K562 (cell line): ENCODE measurements around the gene SEMA4F. TPM values are rescaled to one million over a fixed set of nuclear protein-coding genes. Genes with fewer than 3 reads are reported as not detected.
A peak's percentile ranks its signal among the peaks of the same experiment; 100 is the strongest.

Experiments used
- ARID1B ChIP-seq: fragments of 450-650 bp; IDR thresholded peaks from 2 replicates; pipeline ENCODE4 v1.6.1; 2016; ENCODE audit warnings: antibody characterized with exemption, mild to moderate bottlenecking, inconsistent platforms
- BACH1 ChIP-seq: fragments of 200-800 bp; sonication (Bioruptor generic); IDR thresholded peaks from 2 replicates; pipeline ENCODE4 v1.6.1; 2016; ENCODE audit warnings: missing genetic modification characterization, missing compliant biosample characterization
- CXXC5 ChIP-seq: fragments of 250-450 bp; sonication (Bioruptor Pico); IDR thresholded peaks from 2 replicates; pipeline ENCODE4 v1.8.0; 2022; ENCODE audit warnings: inconsistent platforms, mild to moderate bottlenecking, moderate library complexity
- ELF4 ChIP-seq: fragments of 450-650 bp; formaldehyde crosslinking; IDR thresholded peaks from 2 replicates; pipeline ENCODE4 v1.4.0; 2022; ENCODE audit warnings: missing genetic modification characterization
- HCFC1 ChIP-seq: IDR thresholded peaks from 2 replicates; pipeline ENCODE4 v1.6.1; 2012; ENCODE audit warnings: low read depth, low read length, improper control_type of control experiment
- HMG20B ChIP-seq: fragments of 250-450 bp; sonication (Bioruptor Pico); IDR thresholded peaks from 2 replicates; pipeline ENCODE4 v1.5.0; 2021; ENCODE audit warnings: mild to moderate bottlenecking
- NCOA4 ChIP-seq: fragments of 450-650 bp; IDR thresholded peaks from 2 replicates; pipeline ENCODE4 v1.6.1; 2018; ENCODE audit warnings: mild to moderate bottlenecking; ENCODE audit not compliant: partially characterized antibody
- NRF1 ChIP-seq, 2 experiments: fragments of 450-650 bp; IDR thresholded peaks in 1 of 2; conservative IDR thresholded peaks in 1 of 2; 2 replicates each; pipeline ENCODE4 v1.6.1; 2014; ENCODE audit warnings: mild to moderate bottlenecking in 2 of 2
- PHB ChIP-seq: fragments of 250-450 bp; sonication (Bioruptor Pico); IDR thresholded peaks from 2 replicates; pipeline ENCODE4 v1.5.0; 2021
- RAD21 ChIP-seq, 2 experiments: fragments of 250-450 bp in 1 of 2; fragments of 450-650 bp in 1 of 2; sonication (Bioruptor Pico) in 1 of 2; formaldehyde crosslinking in 1 of 2; IDR thresholded peaks in 1 of 2; conservative IDR thresholded peaks in 1 of 2; 2 replicates each; pipeline versions ENCODE4 v1.4.0 to v1.8.0; 2020 to 2022; ENCODE audit warnings: mild to moderate bottlenecking in 2 of 2, moderate library complexity in 1 of 2
- RBM25 ChIP-seq: fragments of 200-400 bp; formaldehyde crosslinking; IDR thresholded peaks from 2 replicates; pipeline ENCODE4 v1.6.1; 2018; ENCODE audit warnings: low read length, low read depth, moderate library complexity; ENCODE audit not compliant: severe bottlenecking
- TAF1 ChIP-seq: IDR thresholded peaks from 2 replicates; pipeline ENCODE4 v1.6.1; 2011; ENCODE audit warnings: mild to moderate bottlenecking, low read length, moderate library complexity; ENCODE audit not compliant: insufficient read depth, control insufficient read depth, severe bottlenecking; ENCODE audit errors: extremely low read depth
- TAF15 ChIP-seq: fragments of 200-400 bp; formaldehyde crosslinking; IDR thresholded peaks from 2 replicates; pipeline ENCODE4 v1.6.1; 2017; ENCODE audit warnings: mild to moderate bottlenecking, low read depth, low read length, moderate library complexity
- ZBTB17 ChIP-seq: fragments of 450-650 bp; formaldehyde crosslinking; IDR thresholded peaks from 2 replicates; pipeline ENCODE4 v1.4.0; 2020; ENCODE audit warnings: mild to moderate bottlenecking
- ZNF316 ChIP-seq: fragments of 450-650 bp; IDR thresholded peaks from 2 replicates; pipeline ENCODE4 v1.6.1; 2016
- ZNF584 ChIP-seq: fragments of 200-800 bp; sonication (Bioruptor generic); IDR thresholded peaks from 2 replicates; pipeline ENCODE4 v1.6.1; 2016; ENCODE audit warnings: low read depth, mild to moderate bottlenecking, missing genetic modification characterization, missing compliant biosample characterization
- ZNF589 ChIP-seq: fragments of 200-800 bp; sonication (Bioruptor generic); IDR thresholded peaks from 2 replicates; pipeline ENCODE4 v1.6.1; 2016; ENCODE audit warnings: low read depth, missing genetic modification characterization, missing compliant biosample characterization
- polyA plus RNA-seq, 8 experiments: library from polyadenylated mRNA; depleted of rRNA in 4 of 8; stranded (reverse) in 5 of 8; unstranded in 3 of 8; fragments of >200 nt; fragmentation: Nextera tagmentation in 2 of 8; fragmentation: Illumina TruSeq in 1 of 8; extraction: Ambion mirVana in 2 of 8; extraction: Trizol in 1 of 8; gene quantifications; 2 replicates each; pipeline versions ENCODE4 v1.2.1 to v1.2.3, GENCODE V29; 2011 to 2014; ENCODE audit warnings: inconsistent platforms in 1 of 8, missing spikeins in 1 of 8
- total RNA-seq, 7 experiments: library from RNA; depleted of rRNA in 6 of 7; stranded (reverse); fragments of >200 nt in 6 of 7; fragmentation: Illumina TruSeq in 2 of 7; extraction: Trizol in 2 of 7; gene quantifications; 2 replicates each; pipeline versions ENCODE4 v1.2.1 to v1.2.3, GENCODE V29; 2011 to 2021; ENCODE audit warnings: low replicate concordance in 1 of 7
- TF ChIP-seq, protein P1 (sequence below): fragments of 450-650 bp; formaldehyde crosslinking; IDR thresholded peaks from 2 replicates; pipeline ENCODE4 v1.4.0; 2020; ENCODE audit warnings: mild to moderate bottlenecking
- TF ChIP-seq, protein P2 (sequence below): conservative IDR thresholded peaks from 2 replicates; pipeline ENCODE4 v1.6.1; 2011; ENCODE audit warnings: low read depth, mild to moderate bottlenecking, low read length; ENCODE audit not compliant: control insufficient read depth
- TF ChIP-seq, protein P3 (sequence below): IDR thresholded peaks from 3 replicates; pipeline ENCODE4 v1.6.1; 2011; ENCODE audit warnings: borderline replicate concordance, mild to moderate bottlenecking, moderate library complexity; ENCODE audit not compliant: insufficient read length; ENCODE audit errors: extremely low read depth

The SEMA4F gene
- total and polyA plus RNA-seq, 9 of the 15 experiments (the other 6 are each of a cell fraction or from before 2014, with no cell fraction given): 0.08 to 1.6 (median 0.33) TPM

DNA sequence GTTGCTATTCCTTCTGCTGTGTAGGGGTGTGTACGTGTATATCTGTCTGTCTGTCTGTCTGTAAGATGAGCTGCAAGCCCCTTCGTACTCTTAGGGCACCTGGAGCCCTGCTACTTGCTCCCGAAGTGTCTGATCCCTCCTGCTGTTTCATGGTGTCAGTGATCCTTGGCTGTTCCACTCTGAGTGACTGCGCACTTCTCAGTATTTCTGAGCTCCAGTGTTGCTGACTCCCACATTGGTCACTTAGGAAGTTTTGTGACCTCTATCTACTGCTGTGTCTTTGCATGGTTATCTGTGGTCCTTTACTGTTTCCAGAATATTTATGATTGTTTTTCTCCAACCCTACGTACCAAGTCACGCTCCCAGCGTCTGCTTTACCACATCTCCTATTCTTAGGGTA lies 16.2 kb downstream of the SEMA4F start (continued):
- TF ChIP-seq, protein P1, sequence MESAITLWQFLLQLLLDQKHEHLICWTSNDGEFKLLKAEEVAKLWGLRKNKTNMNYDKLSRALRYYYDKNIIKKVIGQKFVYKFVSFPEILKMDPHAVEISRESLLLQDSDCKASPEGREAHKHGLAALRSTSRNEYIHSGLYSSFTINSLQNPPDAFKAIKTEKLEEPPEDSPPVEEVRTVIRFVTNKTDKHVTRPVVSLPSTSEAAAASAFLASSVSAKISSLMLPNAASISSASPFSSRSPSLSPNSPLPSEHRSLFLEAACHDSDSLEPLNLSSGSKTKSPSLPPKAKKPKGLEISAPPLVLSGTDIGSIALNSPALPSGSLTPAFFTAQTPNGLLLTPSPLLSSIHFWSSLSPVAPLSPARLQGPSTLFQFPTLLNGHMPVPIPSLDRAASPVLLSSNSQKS (CRISPR knock-in tag): no peak
- TF ChIP-seq ZBTB17 (0 out of 2 replicates have a peak, but pooled peaks have one; percentile 60), ZNF316 (peak; percentile 76), ZNF584 (no peak), RBM25 (no peak), HCFC1 (no peak), NRF1 (conservative IDR thresholded peaks at IDR 0.05 in 1 of 2, IDR thresholded peaks at IDR 0.05 in 1 of 2) (0 out of 4 replicates have a peak, but pooled peaks of 1 of the 2 experiments have one; percentile 22), CXXC5 (CRISPR knock-in tag) (no peak), TAF1 (no peak), RAD21 (CRISPR knock-in tag; conservative IDR thresholded peaks at IDR 0.05 in 1 of 2, IDR thresholded peaks at IDR 0.05 in 1 of 2) (no peak), BACH1 (tag) (peak; percentile 69; the same call in 1 of the 2 replicates), PHB (CRISPR knock-in tag) (no peak), HMG20B (CRISPR knock-in tag) (no peak), ZNF589 (no peak), NCOA4 (no peak), TAF15 (no peak), ARID1B (no peak), ELF4 (CRISPR knock-in tag) (0 out of 2 replicates have a peak, but pooled peaks have one; percentile 35)
- TF ChIP-seq, protein P2, sequence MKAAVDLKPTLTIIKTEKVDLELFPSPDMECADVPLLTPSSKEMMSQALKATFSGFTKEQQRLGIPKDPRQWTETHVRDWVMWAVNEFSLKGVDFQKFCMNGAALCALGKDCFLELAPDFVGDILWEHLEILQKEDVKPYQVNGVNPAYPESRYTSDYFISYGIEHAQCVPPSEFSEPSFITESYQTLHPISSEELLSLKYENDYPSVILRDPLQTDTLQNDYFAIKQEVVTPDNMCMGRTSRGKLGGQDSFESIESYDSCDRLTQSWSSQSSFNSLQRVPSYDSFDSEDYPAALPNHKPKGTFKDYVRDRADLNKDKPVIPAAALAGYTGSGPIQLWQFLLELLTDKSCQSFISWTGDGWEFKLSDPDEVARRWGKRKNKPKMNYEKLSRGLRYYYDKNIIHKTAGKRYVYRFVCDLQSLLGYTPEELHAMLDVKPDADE: no peak
- TF ChIP-seq, protein P3, sequence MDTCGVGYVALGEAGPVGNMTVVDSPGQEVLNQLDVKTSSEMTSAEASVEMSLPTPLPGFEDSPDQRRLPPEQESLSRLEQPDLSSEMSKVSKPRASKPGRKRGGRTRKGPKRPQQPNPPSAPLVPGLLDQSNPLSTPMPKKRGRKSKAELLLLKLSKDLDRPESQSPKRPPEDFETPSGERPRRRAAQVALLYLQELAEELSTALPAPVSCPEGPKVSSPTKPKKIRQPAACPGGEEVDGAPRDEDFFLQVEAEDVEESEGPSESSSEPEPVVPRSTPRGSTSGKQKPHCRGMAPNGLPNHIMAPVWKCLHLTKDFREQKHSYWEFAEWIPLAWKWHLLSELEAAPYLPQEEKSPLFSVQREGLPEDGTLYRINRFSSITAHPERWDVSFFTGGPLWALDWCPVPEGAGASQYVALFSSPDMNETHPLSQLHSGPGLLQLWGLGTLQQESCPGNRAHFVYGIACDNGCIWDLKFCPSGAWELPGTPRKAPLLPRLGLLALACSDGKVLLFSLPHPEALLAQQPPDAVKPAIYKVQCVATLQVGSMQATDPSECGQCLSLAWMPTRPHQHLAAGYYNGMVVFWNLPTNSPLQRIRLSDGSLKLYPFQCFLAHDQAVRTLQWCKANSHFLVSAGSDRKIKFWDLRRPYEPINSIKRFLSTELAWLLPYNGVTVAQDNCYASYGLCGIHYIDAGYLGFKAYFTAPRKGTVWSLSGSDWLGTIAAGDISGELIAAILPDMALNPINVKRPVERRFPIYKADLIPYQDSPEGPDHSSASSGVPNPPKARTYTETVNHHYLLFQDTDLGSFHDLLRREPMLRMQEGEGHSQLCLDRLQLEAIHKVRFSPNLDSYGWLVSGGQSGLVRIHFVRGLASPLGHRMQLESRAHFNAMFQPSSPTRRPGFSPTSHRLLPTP: no peak
